Glutamatergic neuron (in vitro differentiated cells): ENCODE results near the gene PLEKHA3. TPM values are rescaled to one million over a fixed set of nuclear protein-coding genes. Genes with fewer than 3 reads are reported as not detected.

Source experiments
- DNase-seq: peaks from one replicate; pipeline ENCODE4 v3.0.0; 2022
- H3K27ac Mint-ChIP-seq: one replicate; pipeline ENCODE4 v1.8.0; 2020; ENCODE audit warnings: mild to moderate bottlenecking, mixed read lengths, inconsistent platforms; ENCODE audit not compliant: unreplicated experiment
- H3K27me3 Mint-ChIP-seq: one replicate; pipeline ENCODE4 v1.8.0; 2020; ENCODE audit warnings: mild to moderate bottlenecking, moderate library complexity, mixed read lengths, inconsistent platforms; ENCODE audit not compliant: unreplicated experiment
- H3K36me3 Mint-ChIP-seq: one replicate; pipeline ENCODE4 v1.8.0; 2020; ENCODE audit warnings: mild to moderate bottlenecking, mixed read lengths, inconsistent platforms; ENCODE audit not compliant: unreplicated experiment
- H3K4me1 Mint-ChIP-seq: one replicate; pipeline ENCODE4 v1.8.0; 2020; ENCODE audit warnings: mild to moderate bottlenecking, low read depth, mixed read lengths, inconsistent platforms; ENCODE audit not compliant: unreplicated experiment
- H3K4me3 Mint-ChIP-seq: one replicate; pipeline ENCODE4 v1.8.0; 2020; ENCODE audit warnings: mild to moderate bottlenecking, mixed read lengths, inconsistent platforms; ENCODE audit not compliant: unreplicated experiment
- H3K9me3 Mint-ChIP-seq: one replicate; pipeline ENCODE4 v1.8.0; 2020; ENCODE audit warnings: mild to moderate bottlenecking, moderate library complexity, mixed read lengths, inconsistent platforms; ENCODE audit not compliant: unreplicated experiment
- CTCF ChIP-seq: fragments of 200-600 bp; sonication (generic); IDR thresholded peaks from one replicate; pipeline ENCODE4 v1.5.0; 2021; ENCODE audit not compliant: partially characterized antibody, unreplicated experiment
- long read RNA-seq: library from polyadenylated mRNA; unstranded; transcript quantifications from one replicate; pipeline ENCODE4 v2.0.0, GENCODE V29; 2020; ENCODE audit not compliant: unreplicated experiment
- total RNA-seq: library from RNA; stranded (reverse); fragmentation: NEBNext Ultra II Directional; extraction: Animal tissue kit (Norgen Biotek cat#: 25700); gene quantifications from one replicate; pipeline ENCODE4 v1.2.1, GENCODE V29; 2021; ENCODE audit not compliant: unreplicated experiment

PLEKHA3 gene
- total RNA-seq = 26.3 TPM
- long read RNA-seq, full-length matches to known transcripts = 3 of 5 reads
- long read RNA-seq, partial matches to known transcripts = 1 of 5 reads
- long read RNA-seq, other reads (novel, unspliced or antisense) = 1 of 5 reads

GRCh38 chr2:178480227-178481181 is at the start of gene PLEKHA3:
Gene PLEKHA3 (plus strand): TSS chr2:178480457. CDS start chr2:178480870, 413 bp downstream.
- Mint-ChIP-seq H3K27me3 (peaks cover 13% of the 10 kb centered on the region), H3K36me3 (no peaks in the 10 kb centered on the region), H3K4me3 (peak within 1 kb of the TSS; percentile 95), H3K4me1 (peaks cover 19% of the 10 kb centered on the region), H3K9me3 (peaks cover 5% of the 10 kb centered on the region), H3K27ac (peak within 1 kb of the TSS; percentile 100)
- TF ChIP-seq CTCF = no peak
- peak; percentile 95 for DNase-seq

GRCh38 chr2:178436662-178437061 is 43.6 kb upstream of the PLEKHA3 start:
- Mint-ChIP-seq H3K36me3 (no peaks in the 10 kb centered on the region), H3K27me3 (no peaks in the 10 kb centered on the region)
- DNase-seq = no peak

GRCh38 chr2:178441426-178441825 is 38.8 kb upstream of the PLEKHA3 start:
- no peak overlapping the region for H3K27ac Mint-ChIP-seq
- no peaks in the 10 kb centered on the region for H3K36me3 Mint-ChIP-seq
- no peak overlapping the region for H3K4me3 Mint-ChIP-seq
- H3K9me3 Mint-ChIP-seq = no peaks in the 10 kb centered on the region
- no peaks in the 10 kb centered on the region for H3K27me3 Mint-ChIP-seq
- no peak for DNase-seq
- no peaks in the 10 kb centered on the region for H3K4me1 Mint-ChIP-seq
- TF ChIP-seq CTCF = no peak

More at GRCh38 chr2:178436662-178437061, 43.6 kb upstream of the PLEKHA3 start:
- H3K9me3 Mint-ChIP-seq = no peaks in the 10 kb centered on the region
- H3K4me3 Mint-ChIP-seq = no peak overlapping the region
- H3K4me1 Mint-ChIP-seq = no peaks in the 10 kb centered on the region
- H3K27ac Mint-ChIP-seq = no peak overlapping the region
- no peak for TF ChIP-seq CTCF

GRCh38 chr2:178448968-178449661 is 31.1 kb upstream of the PLEKHA3 start:
- DNase-seq = no peak
- H3K27me3 Mint-ChIP-seq = peaks cover 3% of the 10 kb centered on the region
- H3K27ac Mint-ChIP-seq = no peak overlapping the region
- no peaks in the 10 kb centered on the region for H3K36me3 Mint-ChIP-seq
- TF ChIP-seq CTCF = no peak
- H3K9me3 Mint-ChIP-seq = peaks cover 5% of the 10 kb centered on the region
- peak overlapping the region; percentile 93 for H3K4me3 Mint-ChIP-seq
- peaks cover 18% of the 10 kb centered on the region for H3K4me1 Mint-ChIP-seq
